Measurements from ENCODE around the gene NOS1AP.
"Not testable (repeated sequence)": the region's sequence is repeated elsewhere in the genome, so short reads cannot be mapped to it uniquely, and the experiment has no call there.

The NOS1AP gene

DNA sequence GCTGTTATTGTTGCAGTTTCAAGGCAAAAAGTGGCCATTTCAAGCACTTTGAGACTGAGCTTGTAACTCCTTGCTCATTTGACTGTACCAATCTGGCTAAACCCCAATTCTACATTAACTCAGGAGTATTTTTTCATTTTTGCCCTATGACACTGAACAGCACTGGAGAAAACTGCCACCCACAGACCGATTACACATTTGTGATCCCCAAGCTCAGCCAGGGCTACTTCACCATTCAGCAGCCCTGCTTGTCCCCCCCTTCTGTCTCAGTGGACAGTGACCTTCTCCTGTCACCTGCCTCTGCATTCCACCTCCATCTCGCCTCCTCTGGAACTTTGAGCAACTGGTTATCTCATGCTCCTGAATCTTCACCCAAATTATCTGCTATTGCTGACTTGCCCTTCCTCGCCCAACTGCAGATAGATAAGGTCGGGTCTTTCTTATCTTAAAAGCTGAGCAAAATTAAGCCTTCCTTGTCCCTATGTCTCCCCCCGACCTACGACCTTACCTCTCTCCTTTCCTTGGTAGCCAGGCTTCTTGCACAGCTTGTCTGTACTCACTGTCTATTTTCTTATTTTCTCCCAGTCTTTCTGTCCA is 281.9 kb downstream of the NOS1AP start:
- no peak for DNase-seq

DNA sequence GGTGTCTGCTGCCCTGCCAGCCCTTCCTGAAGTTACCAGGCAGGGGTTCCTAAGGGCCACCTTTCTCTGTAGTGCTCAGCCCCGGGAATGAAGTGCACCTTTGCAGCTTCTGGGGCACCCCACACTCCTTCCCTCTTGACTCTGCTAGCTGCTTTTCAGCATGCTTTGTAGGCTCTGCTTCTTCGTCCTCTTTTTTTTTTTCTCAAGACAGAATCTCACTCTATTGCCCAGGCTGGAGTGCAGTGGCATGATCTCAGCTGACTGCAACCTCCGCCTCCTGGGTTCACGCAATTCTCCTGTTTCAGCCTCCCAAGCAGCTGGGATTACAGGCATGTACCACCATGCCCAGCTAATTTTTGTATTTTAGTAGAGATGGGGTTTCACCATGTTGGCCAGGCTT is 282.4 kb downstream of the NOS1AP start:
- not testable (repeated sequence) for DNase-seq

DNA sequence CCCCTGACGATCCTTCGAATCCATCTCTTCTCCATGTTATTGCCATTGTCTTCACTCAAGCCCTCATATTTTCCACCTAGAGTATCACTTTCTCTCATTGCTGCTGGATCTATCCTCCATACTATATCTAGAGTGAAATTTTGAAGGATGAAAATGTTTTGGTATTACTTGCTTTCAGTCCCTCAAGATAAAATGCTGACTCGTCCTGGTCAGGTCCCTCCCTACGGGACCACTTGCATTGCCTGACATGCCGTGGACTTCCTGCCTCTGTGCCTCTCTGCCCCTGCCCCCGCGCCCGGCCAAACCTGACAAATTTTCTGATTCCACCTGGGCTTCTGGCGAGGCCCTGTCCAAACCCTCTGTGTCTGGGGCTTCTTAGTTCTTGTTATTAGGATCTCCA is 283.6 kb downstream of the NOS1AP start:
- DNase-seq: no peak

DNA sequence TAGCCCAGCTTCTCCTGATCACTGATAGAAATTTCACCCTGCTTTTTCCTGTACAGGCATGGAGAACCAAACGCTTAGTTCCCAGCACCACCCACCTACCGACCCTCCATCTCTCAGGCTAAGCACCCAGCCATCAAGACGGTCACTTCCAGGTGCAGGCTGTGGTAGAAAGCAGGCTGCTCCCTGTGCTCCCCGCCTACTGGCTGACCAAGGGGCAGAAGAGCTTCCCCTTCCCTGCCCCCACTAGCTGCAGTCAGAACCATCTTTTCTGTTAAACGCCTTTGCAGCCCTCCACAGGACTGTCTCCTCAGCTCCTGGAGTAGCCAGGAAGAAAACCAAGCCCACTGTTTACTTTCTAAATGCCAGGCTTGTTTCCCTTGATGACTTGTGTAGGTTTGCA is 284.2 kb downstream of the NOS1AP start:
- no peak for DNase-seq

DNA sequence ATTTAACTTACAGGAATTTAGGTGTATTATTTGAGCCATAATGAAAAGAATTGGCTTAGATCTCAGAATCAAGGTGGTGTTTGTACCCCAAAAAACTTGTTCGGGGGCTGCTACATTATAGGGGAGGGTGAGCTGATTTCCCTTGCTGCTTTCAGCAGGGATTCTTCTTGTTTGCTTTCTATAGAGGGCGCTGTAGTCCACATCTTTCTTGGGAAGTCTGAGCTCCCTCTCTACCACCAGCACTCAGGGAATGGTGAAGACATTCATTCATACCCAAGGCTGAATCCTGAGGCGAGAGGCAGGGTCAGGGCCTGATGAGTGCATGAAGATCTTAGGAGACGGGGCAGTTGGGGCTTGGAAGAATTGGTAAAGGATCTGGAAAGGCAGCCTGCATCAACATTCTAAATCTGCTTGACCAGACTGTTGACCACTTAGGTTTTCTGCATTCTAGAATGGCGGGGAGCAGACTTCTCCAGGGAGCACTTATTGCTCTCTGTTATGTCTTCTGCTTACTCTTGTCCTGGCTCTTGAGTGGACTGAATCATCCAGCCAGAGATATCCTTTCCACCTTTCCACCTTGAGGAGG is 288.3 kb downstream of the NOS1AP start:
- no peak for DNase-seq

DNA sequence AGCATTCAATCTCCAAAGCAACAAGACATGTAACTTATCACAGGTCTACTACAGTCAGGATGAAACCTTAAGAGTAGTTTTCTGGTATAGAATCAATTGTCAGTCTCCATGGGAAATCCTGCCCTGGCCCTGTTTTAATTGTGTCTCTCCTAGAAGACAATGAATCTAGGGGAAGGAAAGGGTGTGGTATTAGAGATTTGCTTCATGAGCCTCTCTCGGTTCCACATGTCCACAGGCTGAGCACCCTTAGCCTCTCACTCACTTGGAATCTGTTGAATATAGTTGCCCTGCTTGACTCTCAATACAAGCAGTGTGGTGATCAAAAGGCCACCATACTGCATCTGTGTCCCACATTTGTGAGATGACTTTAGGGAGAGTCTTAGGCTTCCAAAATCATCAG is 289.4 kb downstream of the NOS1AP start:
- no peak for DNase-seq

DNA sequence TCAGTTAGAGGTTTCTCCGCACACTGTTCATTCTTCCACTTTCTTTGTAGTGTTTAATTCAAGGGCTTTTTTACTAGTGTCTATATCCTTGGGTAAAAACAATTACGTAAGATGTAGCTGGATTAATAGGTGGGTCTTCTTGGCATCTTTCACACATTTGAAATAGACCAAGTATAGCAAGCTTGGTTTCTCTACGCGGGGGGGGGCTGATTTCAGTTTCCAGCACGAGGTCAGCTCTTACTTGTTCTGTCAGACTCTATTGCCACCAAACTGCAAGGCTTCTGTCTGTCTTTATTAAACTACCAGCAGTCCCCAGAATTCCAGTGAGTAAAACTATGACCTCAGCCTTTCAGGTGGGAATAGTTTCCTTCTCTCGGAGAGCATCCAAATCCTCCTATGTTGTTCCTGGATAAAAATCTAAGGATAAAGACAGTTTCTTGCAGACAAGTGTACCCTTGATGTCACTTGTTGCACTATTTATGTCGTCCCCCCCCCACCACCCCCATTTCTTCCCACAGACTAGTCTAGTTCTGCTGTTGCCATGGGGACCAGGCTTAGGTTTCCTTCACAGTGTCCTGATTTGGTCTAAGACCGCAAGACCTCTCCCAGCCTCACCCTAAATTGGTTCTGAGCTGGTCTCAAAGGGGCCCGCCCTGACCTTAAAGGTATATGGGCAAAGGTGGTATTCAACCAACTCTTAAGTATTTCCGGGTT is 290.2 kb downstream of the NOS1AP start:
- no peak for DNase-seq

DNA sequence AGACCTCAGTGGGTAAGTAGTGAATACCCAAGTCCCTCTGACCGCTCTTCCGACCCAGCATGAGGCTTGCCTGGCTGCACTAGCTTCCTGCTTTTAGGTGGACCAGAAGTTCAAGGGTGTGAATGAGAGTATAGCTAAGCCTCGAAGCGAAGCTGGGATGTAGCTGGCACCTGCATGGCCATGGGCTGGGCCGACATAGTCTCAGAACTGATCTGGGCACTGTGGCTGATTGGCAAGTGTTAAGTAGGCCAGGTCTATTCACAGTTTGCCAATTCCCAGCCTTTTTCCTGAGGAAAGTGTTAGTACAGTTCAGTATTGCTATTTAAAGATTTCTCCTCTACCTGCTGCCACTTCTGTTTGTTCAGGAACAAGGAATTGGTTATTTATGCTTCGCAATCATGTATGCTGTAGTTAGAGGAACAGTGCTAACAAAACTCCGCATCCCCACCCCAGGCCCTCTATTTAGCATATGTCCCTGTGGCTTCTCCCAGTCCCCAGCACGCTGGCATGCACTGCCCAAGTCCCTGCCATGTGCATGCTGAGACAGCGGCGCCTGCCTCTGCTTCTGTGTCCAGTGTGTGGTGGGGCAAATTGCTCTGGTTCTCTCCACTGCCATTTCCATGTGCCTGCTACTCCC is 290.9 kb downstream of the NOS1AP start:
- no peak for DNase-seq

DNA sequence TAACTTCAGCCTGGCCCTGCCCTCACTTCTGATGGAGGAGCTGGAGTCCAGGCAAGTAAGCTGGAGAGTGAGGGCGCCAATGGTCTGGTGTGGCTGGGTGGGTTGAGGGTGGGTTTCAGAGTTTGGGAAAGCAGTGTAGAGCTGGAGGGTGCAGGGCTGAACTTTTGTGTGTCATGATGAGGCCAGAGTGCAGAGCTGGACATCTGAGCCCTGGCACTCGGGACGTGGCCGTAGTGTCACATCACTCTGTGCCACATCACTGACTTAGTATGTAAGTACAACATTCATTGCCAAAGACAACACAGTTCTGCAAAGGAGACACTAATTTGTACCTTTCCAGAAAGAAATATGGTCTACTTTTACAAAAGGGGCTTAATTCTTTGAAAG is 291.4 kb downstream of the NOS1AP start:
- no peak for DNase-seq

DNA sequence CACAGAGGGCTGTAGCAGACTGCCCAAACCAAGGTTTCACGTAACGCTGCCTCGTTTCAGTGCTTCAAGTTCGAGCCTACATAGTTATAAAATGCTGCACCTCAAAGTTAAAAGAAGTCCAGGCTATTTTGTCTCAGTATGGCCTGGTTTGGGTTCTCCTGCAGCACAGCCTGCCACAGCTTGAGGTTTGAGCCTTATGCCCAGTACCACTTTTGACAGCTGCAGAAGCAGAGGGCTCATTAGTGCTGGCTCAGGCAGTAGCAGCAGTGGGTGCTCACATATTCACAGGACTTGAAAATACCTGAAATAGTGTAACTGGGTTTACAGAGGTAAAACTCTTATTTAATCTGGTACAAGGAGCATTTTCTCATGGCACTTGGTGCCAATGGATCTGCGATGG is 291.9 kb downstream of the NOS1AP start:
- DNase-seq: no peak

DNA sequence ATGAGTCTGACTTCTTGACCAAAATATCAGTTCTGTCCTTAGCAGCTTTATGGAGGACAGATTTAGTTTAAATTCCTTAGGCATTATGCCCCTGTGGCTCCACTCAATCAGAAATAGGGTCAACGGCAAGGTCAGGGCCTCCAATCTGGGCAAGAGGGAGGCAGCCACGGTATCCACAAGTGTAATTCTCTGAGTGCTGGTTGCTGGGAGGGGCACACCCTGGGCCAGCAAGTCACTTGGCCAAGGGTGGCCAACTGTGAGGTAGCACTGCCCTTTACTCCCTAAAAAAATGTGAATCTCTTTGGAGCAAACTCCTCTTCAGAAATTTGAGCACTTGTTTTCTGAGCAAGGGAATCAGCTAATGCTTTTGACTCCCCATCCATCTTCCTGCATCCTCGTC is 294.3 kb downstream of the NOS1AP start:
- no peak for DNase-seq

DNA sequence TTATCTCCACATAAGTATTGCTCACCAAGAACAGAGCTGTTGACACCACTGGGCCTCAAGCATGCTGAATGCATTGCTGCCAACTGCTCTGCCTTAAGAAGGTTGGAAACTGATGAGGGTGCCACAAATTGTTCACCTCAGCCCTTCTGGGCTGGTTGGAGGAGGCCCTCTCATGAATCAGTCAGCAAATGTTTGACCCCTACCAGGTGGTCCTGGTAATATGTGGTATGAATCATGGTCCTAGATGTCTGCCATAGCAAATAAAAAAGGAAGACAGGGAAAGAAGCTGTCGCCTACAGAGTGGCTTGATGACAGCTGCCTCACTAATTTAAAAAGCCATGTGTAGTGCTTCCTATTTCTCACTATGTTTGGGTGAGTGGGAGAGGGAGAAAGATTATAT is 295.0 kb downstream of the NOS1AP start:
- DNase-seq: no peak

DNA sequence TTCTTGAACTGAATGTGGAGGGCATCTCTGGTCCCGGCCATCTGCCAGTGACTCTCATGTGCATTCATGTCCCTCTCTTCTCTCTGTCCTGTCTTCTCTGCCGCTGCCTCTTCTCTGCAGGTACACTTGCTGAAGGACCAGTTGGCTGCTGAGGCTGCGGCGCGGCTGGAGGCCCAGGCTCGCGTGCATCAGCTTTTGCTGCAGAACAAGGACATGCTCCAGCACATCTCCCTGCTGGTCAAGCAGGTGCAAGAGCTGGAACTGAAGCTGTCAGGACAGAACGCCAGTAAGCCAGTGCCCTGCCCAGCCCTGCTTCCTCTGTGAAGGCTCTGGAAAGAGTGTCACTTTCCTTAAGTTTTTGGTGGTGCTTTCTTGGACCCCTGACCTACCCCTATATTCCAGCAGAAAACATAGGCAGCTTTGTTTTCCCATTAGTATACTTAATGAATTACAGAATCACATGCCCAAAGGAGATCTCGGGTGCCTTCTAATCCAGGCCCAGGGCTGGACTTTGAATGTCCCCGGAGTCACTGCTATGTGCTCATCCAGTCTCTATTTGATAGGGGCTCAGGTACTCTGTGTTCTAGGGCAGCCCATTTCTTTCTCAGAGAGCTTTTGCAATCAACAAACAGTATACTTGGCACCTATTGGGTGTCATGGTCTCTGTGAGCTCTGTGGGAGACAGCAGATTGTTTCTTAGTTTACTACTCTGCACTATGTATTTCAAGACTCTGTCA is 296.0 kb downstream of the NOS1AP start:
- no peak for DNase-seq

DNA sequence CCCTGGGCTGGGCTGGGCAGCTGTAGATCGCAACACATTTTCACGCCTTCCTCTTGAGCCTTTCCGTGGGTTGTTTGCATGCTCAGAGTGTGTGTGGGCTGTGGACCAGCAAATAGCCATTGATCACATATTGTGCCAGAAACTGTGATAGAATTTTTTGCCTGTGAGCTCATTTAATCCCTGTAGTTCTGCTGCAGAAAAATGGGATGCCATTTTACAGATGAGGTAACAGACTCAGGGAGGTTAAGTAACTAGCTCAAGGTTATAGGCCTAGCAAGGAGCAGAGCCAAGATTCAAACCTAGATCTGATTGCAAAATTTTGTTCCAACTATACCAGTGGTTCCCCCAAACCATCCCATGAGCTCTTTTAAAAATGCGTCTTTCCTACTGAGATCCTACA is 296.7 kb downstream of the NOS1AP start:
- DNase-seq: no peak

DNA sequence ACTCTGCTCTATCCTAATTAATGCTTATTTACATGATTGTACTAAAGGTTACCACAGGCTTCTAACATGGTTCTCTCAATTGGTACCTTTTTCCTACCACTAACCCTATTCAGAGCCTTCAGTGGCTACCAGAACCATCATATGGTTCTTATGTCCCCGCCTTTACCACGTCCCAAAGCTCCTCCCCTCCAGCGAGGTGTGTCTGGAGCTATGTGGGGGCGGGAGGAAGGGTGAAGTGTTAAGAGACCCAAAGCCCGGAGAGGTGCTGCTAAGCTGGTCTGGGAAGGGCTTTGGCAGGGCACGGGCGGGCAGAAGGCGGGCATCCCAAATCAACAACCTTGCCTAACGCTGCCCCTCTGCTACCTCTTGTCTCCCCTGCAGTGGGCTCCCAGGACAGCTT is 297.2 kb downstream of the NOS1AP start:
- DNase-seq: no peak

DNA sequence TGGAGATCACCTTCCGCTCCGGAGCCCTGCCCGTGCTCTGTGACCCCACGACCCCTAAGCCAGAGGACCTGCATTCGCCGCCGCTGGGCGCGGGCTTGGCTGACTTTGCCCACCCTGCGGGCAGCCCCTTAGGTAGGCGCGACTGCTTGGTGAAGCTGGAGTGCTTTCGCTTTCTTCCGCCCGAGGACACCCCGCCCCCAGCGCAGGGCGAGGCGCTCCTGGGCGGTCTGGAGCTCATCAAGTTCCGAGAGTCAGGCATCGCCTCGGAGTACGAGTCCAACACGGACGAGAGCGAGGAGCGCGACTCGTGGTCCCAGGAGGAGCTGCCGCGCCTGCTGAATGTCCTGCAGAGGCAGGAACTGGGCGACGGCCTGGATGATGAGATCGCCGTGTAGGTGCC is 297.6 kb downstream of the NOS1AP start:
- DNase-seq: no peak

DNA sequence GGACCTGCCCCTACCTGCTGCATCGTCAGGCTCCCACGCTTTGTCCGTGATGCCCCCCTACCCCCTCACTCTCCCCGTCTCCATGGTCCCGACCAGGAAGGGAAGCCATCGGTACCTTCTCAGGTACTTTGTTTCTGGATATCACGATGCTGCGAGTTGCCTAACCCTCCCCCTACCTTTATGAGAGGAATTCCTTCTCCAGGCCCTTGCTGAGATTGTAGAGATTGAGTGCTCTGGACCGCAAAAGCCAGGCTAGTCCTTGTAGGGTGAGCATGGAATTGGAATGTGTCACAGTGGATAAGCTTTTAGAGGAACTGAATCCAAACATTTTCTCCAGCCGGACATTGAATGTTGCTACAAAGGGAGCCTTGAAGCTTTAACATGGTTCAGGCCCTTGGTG is 298.3 kb downstream of the NOS1AP start:
- no peak for DNase-seq

DNA sequence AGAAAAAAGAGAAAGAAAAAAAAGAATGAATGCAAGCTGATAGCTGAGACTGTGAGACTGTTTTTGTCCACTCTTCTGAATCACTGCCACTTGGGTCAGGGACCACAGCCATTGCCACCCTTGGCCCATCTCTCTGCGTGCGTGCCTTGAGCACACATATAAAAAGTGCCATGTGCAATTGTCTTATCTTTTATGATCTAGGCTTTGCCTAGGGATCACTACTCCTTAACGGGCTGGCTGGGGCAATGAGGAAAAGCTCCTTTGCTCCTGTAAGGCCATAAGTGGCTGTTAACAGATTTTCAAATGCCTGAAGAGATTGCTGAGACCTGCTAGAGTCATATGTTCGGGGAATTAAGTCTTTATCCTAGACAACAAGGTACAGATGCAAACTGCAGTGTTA is 299.0 kb downstream of the NOS1AP start:
- no peak for DNase-seq

DNA sequence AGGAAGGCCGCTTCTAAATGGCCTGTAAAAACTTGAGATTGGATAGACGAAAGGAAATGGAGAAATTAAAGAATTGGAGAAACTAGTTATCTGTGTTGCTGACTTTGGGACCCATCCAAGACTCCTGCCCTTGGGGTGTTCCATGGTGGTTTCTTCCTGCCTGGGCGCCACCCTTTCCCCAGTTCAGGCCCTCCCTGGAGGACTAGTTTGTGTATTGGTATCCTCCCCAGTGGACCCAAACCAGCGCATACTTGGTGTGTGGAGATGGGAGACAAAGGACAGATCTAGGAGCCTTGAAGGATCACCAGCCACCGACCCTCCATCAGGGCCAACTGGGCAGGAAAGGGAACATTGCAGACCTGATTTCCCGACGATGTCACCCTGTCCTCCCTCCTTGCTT is 300.1 kb downstream of the NOS1AP start:
- DNase-seq: no peak

DNA sequence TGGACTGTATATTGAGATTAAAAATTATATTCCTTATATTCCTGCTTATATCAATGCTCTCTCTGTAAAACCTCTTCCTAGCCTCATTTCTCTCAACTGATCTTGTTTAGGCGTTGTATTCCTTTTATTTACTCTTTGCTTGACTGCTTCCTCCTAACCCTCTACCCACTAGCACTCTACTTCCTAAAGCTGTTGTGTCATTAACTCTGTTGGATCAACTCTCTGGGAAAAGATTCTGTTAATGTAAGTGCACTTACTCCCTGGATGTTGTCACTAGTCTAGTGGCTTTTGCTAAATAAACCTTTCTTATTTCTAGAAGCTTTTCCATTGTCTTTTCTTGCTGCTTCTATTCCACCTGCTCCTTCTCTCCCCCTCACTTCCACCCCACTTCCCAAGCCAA is 300.7 kb downstream of the NOS1AP start:
- DNase-seq: no peak

DNA sequence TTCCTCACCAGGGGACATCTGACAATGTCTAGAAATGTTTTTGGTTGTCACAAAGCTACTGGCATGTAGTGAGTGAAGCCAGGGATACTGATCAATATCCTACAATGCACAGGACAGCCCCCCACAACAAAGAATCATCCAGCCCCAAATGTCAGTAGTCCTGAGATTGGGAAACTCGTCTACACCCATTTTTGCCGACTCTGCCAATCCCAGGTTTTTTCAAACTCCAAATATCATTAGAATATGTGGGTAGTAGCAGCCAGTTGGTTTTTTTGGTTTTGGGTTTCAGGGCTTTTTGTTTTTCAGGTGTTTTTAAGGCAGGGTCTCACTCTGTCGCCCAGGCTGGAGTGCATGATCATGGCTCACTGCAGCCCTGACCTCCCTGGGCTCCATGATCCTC is 301.2 kb downstream of the NOS1AP start:
- no peak for DNase-seq

DNA sequence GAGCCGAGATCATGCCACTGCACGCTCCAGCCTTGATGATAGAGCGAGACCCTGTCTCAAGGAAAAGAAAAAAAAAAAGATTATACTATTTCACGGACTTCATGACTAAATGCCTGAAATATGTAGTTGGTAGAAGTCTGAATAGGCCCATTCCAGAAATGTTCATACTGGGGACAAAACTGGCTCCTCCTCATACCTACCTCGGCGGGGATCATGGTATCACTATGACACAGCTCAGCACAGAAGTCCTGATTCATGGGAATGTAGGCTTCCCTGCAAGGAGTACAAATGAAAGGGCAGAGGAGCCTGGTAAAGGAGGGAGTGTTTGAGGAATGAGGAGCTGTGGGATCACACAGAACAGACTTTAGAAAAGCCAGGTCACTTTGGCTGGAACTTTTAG is 302.1 kb downstream of the NOS1AP start:
- DNase-seq: no peak

Measured in stimulated activated CD4-positive, alpha-beta T cell treated with anti-CD3 and anti-CD28 coated beads, Interleukin-2, amount 100 ng/mL, for 24 hours (primary cell).